Astrocyte of the cerebellum (primary cell): ENCODE results near the gene GSDME.

ENCODE experiments used
- DNase-seq: peaks from one replicate; pipeline ENCODE4 v3.0.0-alpha.2; 2011; ENCODE audit warnings: low read depth
- H3K4me3 ChIP-seq: 2 replicates; pipeline ENCODE4 v1.5.1; 2011; ENCODE audit warnings: mild to moderate bottlenecking, low read depth, low read length, moderate library complexity
- CTCF ChIP-seq: IDR thresholded peaks from 2 replicates; pipeline ENCODE4 v1.5.1; 2012; ENCODE audit warnings: low read length, low read depth, moderate library complexity, mild to moderate bottlenecking; ENCODE audit errors: missing control alignments
- in situ Hi-C: cut with HindIII; loops from 2 replicates; pipeline ENCODE4 v1.10.0; 2017; ENCODE audit warnings: low sequenced_read_pairs

GSDME gene

GRCh38 chr7:24685708-24686107 is 71.6 kb downstream of the GSDME start:
- DNase-seq = no peak
- in situ Hi-C loops = no loop called here
- H3K4me3 ChIP-seq = no peak overlapping the region
- TF ChIP-seq CTCF = no peak

GRCh38 chr7:24670782-24671181 is 86.5 kb downstream of the GSDME start:
- H3K4me3 ChIP-seq = no peak overlapping the region
- in situ Hi-C loops = no loop called here
- no peak for TF ChIP-seq CTCF
- DNase-seq = no peak

- H3K4me3 ChIP-seq = no peak overlapping the region
- DNase-seq = no peak
- TF ChIP-seq CTCF = no peak
- in situ Hi-C loops = no loop called here
Observed at GRCh38 chr7:24669971-24670591, 87.2 kb downstream of the GSDME start.

GRCh38 chr7:24668927-24669635 is 88.2 kb downstream of the GSDME start:
- no peak for TF ChIP-seq CTCF
- in situ Hi-C loops = no loop called here
- no peak for DNase-seq
- H3K4me3 ChIP-seq = no peak overlapping the region

- in situ Hi-C loops = no loop called here
- TF ChIP-seq CTCF = peak; percentile 66
- DNase-seq = peak; percentile 33
- H3K4me3 ChIP-seq = no peak overlapping the region
Observed at GRCh38 chr7:24665564-24666294, 91.5 kb downstream of the GSDME start.

- in situ Hi-C loops = no loop called here
- TF ChIP-seq CTCF = no peak
- no peak overlapping the region for H3K4me3 ChIP-seq
- DNase-seq = no peak
Observed at GRCh38 chr7:24660546-24660945, 96.7 kb downstream of the GSDME start.
